DOHH2 (cell line): ENCODE measurements around the gene HABP2.

Experiments
- EZH2phosphoT487 ChIP-seq: fragments of 200-600 bp; sonication (generic); IDR thresholded peaks from 2 replicates; pipeline ENCODE4 v1.6.1; 2017; ENCODE audit warnings: borderline replicate concordance, mild to moderate bottlenecking, antibody characterized with exemption, low read length, moderate library complexity, mixed read lengths
- TF ChIP-seq, protein P1 (sequence below): fragments of 200-600 bp; sonication (generic); IDR thresholded peaks from one replicate; pipeline ENCODE4 v1.5.1; 2014; ENCODE audit warnings: antibody characterized with exemption, mild to moderate bottlenecking, low read depth, low read length; ENCODE audit not compliant: poor library complexity, severe bottlenecking

DNA sequence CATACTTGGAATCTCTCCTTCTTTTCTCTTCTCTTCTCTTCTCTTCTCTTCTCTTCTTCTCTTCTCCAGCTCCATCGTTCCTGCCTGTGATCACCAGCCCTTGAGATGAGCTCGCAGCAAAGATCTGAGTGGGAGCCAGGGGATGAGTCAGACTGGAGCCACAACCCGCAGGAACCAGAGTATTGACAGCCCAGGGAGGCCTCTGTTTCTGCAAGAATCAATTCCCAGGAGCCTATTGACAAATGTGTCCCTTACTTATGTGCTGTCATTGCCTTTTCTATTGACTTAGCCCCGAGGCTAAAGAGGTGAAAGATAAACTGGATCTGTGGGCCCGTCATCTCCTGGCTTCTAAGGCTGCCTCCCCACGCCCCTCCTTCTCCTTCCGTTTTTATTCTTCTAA lies 13.1 kb upstream of the HABP2 start:
- TF ChIP-seq, protein P1, sequence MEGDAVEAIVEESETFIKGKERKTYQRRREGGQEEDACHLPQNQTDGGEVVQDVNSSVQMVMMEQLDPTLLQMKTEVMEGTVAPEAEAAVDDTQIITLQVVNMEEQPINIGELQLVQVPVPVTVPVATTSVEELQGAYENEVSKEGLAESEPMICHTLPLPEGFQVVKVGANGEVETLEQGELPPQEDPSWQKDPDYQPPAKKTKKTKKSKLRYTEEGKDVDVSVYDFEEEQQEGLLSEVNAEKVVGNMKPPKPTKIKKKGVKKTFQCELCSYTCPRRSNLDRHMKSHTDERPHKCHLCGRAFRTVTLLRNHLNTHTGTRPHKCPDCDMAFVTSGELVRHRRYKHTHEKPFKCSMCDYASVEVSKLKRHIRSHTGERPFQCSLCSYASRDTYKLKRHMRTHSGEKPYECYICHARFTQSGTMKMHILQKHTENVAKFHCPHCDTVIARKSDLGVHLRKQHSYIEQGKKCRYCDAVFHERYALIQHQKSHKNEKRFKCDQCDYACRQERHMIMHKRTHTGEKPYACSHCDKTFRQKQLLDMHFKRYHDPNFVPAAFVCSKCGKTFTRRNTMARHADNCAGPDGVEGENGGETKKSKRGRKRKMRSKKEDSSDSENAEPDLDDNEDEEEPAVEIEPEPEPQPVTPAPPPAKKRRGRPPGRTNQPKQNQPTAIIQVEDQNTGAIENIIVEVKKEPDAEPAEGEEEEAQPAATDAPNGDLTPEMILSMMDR: no peak
- TF ChIP-seq EZH2phosphoT487: no peak
